WTC11 (cell line): ENCODE measurements around the gene NRSN2.
"Not testable (repeated sequence)": the region's sequence is repeated elsewhere in the genome, so short reads cannot be mapped to it uniquely, and the experiment has no call there.

Experiments used
- ELF4 ChIP-seq: sonication (generic); formaldehyde crosslinking; IDR thresholded peaks from 2 replicates; pipeline ENCODE4 v1.8.1; 2022; ENCODE audit warnings: low read depth, mild to moderate bottlenecking, moderate library complexity, missing genetic modification reagents
- JAZF1 ChIP-seq: fragments of 250-450 bp; sonication (Bioruptor Pico); IDR thresholded peaks from 2 replicates; pipeline ENCODE4 v1.9.0; 2021; ENCODE audit warnings: moderate library complexity, mild to moderate bottlenecking, inconsistent platforms
- NR1H2 ChIP-seq: sonication (generic); formaldehyde crosslinking; IDR thresholded peaks from 2 replicates; pipeline ENCODE4 v1.9.0; 2021; ENCODE audit warnings: mild to moderate bottlenecking, moderate library complexity, missing genetic modification reagents
- RELA ChIP-seq: sonication (generic); formaldehyde crosslinking; IDR thresholded peaks from 2 replicates; pipeline ENCODE4 v1.8.1; 2022; ENCODE audit warnings: missing genetic modification reagents, mild to moderate bottlenecking, borderline replicate concordance
- ZNF121 ChIP-seq: sonication (generic); formaldehyde crosslinking; IDR thresholded peaks from 2 replicates; pipeline ENCODE4 v1.8.0; 2023; ENCODE audit warnings: missing genetic modification reagents
- TF ChIP-seq, protein P1 (sequence below): fragments of 200-600 bp; IDR thresholded peaks from 2 replicates; pipeline ENCODE4 v1.8.0; 2022; ENCODE audit warnings: antibody characterized with exemption
- TF ChIP-seq, protein P2 (sequence below): sonication (generic); formaldehyde crosslinking; IDR thresholded peaks from 2 replicates; pipeline ENCODE4 v1.8.0; 2022; ENCODE audit warnings: mild to moderate bottlenecking, missing genetic modification reagents
- TF ChIP-seq, protein P3 (sequence below): sonication (generic); formaldehyde crosslinking; IDR thresholded peaks from 2 replicates; pipeline ENCODE4 v1.8.1; 2023; ENCODE audit warnings: mild to moderate bottlenecking, missing genetic modification reagents
- TF ChIP-seq, protein P4 (sequence below): sonication (generic); formaldehyde crosslinking; IDR thresholded peaks from 2 replicates; pipeline ENCODE4 v1.8.0; 2022; ENCODE audit warnings: mild to moderate bottlenecking, missing genetic modification reagents
- TF ChIP-seq, protein P5 (sequence below): sonication (generic); formaldehyde crosslinking; IDR thresholded peaks from 2 replicates; pipeline ENCODE4 v1.8.1; 2023; ENCODE audit warnings: mild to moderate bottlenecking, missing genetic modification reagents, borderline replicate concordance
- TF ChIP-seq, protein P6 (sequence below): sonication (generic); formaldehyde crosslinking; IDR thresholded peaks from 2 replicates; pipeline ENCODE4 v1.8.0; 2022; ENCODE audit warnings: missing genetic modification reagents

DNA sequence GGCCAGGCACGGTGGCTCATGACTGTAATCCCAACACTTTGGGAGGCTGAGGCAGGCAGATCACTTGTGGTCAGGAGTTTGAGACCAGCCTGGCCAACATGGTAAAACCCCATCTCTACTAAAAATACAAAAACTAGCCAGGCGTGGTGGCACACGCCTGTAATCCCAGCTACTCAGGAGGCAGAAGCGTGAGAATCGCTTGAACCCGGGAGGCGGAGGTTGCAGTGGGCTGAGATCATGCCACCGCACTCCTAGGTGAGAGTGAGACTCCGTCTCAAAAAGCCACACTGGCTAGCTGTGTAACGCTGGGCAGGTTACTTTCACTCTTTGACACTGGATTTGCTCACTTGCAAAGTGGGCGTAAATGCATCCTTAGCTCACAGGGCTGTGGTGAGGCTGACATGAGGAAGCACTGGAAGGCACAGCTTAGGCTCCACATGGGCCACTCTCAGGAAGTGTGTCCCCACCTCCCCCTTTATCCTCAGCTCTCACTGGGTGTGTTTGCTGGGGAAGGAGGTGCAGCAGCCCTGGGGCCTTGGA lies 25.7 kb downstream of the NRSN2 start:
- TF ChIP-seq, protein P1, sequence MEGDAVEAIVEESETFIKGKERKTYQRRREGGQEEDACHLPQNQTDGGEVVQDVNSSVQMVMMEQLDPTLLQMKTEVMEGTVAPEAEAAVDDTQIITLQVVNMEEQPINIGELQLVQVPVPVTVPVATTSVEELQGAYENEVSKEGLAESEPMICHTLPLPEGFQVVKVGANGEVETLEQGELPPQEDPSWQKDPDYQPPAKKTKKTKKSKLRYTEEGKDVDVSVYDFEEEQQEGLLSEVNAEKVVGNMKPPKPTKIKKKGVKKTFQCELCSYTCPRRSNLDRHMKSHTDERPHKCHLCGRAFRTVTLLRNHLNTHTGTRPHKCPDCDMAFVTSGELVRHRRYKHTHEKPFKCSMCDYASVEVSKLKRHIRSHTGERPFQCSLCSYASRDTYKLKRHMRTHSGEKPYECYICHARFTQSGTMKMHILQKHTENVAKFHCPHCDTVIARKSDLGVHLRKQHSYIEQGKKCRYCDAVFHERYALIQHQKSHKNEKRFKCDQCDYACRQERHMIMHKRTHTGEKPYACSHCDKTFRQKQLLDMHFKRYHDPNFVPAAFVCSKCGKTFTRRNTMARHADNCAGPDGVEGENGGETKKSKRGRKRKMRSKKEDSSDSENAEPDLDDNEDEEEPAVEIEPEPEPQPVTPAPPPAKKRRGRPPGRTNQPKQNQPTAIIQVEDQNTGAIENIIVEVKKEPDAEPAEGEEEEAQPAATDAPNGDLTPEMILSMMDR: not testable (repeated sequence)
- TF ChIP-seq ELF4 (CRISPR knock-in tag); NR1H2; ZNF121 (CRISPR knock-in tag); RELA (CRISPR knock-in tag); JAZF1 (CRISPR knock-in tag): not testable (repeated sequence)
- TF ChIP-seq, protein P2, sequence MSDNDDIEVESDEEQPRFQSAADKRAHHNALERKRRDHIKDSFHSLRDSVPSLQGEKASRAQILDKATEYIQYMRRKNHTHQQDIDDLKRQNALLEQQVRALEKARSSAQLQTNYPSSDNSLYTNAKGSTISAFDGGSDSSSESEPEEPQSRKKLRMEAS (CRISPR knock-in tag): not testable (repeated sequence)
- TF ChIP-seq, protein P3, sequence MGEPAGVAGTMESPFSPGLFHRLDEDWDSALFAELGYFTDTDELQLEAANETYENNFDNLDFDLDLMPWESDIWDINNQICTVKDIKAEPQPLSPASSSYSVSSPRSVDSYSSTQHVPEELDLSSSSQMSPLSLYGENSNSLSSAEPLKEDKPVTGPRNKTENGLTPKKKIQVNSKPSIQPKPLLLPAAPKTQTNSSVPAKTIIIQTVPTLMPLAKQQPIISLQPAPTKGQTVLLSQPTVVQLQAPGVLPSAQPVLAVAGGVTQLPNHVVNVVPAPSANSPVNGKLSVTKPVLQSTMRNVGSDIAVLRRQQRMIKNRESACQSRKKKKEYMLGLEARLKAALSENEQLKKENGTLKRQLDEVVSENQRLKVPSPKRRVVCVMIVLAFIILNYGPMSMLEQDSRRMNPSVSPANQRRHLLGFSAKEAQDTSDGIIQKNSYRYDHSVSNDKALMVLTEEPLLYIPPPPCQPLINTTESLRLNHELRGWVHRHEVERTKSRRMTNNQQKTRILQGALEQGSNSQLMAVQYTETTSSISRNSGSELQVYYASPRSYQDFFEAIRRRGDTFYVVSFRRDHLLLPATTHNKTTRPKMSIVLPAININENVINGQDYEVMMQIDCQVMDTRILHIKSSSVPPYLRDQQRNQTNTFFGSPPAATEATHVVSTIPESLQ (CRISPR knock-in tag): not testable (repeated sequence)
- TF ChIP-seq, protein P4, sequence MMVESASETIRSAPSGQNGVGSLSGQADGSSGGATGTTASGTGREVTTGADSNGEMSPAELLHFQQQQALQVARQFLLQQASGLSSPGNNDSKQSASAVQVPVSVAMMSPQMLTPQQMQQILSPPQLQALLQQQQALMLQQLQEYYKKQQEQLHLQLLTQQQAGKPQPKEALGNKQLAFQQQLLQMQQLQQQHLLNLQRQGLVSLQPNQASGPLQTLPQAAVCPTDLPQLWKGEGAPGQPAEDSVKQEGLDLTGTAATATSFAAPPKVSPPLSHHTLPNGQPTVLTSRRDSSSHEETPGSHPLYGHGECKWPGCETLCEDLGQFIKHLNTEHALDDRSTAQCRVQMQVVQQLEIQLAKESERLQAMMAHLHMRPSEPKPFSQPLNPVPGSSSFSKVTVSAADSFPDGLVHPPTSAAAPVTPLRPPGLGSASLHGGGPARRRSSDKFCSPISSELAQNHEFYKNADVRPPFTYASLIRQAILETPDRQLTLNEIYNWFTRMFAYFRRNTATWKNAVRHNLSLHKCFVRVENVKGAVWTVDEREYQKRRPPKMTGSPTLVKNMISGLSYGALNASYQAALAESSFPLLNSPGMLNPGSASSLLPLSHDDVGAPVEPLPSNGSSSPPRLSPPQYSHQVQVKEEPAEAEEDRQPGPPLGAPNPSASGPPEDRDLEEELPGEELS (CRISPR knock-in tag): not testable (repeated sequence)
- TF ChIP-seq, protein P5, sequence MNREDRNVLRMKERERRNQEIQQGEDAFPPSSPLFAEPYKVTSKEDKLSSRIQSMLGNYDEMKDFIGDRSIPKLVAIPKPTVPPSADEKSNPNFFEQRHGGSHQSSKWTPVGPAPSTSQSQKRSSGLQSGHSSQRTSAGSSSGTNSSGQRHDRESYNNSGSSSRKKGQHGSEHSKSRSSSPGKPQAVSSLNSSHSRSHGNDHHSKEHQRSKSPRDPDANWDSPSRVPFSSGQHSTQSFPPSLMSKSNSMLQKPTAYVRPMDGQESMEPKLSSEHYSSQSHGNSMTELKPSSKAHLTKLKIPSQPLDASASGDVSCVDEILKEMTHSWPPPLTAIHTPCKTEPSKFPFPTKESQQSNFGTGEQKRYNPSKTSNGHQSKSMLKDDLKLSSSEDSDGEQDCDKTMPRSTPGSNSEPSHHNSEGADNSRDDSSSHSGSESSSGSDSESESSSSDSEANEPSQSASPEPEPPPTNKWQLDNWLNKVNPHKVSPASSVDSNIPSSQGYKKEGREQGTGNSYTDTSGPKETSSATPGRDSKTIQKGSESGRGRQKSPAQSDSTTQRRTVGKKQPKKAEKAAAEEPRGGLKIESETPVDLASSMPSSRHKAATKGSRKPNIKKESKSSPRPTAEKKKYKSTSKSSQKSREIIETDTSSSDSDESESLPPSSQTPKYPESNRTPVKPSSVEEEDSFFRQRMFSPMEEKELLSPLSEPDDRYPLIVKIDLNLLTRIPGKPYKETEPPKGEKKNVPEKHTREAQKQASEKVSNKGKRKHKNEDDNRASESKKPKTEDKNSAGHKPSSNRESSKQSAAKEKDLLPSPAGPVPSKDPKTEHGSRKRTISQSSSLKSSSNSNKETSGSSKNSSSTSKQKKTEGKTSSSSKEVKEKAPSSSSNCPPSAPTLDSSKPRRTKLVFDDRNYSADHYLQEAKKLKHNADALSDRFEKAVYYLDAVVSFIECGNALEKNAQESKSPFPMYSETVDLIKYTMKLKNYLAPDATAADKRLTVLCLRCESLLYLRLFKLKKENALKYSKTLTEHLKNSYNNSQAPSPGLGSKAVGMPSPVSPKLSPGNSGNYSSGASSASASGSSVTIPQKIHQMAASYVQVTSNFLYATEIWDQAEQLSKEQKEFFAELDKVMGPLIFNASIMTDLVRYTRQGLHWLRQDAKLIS (CRISPR knock-in tag): not testable (repeated sequence)
- TF ChIP-seq, protein P6, sequence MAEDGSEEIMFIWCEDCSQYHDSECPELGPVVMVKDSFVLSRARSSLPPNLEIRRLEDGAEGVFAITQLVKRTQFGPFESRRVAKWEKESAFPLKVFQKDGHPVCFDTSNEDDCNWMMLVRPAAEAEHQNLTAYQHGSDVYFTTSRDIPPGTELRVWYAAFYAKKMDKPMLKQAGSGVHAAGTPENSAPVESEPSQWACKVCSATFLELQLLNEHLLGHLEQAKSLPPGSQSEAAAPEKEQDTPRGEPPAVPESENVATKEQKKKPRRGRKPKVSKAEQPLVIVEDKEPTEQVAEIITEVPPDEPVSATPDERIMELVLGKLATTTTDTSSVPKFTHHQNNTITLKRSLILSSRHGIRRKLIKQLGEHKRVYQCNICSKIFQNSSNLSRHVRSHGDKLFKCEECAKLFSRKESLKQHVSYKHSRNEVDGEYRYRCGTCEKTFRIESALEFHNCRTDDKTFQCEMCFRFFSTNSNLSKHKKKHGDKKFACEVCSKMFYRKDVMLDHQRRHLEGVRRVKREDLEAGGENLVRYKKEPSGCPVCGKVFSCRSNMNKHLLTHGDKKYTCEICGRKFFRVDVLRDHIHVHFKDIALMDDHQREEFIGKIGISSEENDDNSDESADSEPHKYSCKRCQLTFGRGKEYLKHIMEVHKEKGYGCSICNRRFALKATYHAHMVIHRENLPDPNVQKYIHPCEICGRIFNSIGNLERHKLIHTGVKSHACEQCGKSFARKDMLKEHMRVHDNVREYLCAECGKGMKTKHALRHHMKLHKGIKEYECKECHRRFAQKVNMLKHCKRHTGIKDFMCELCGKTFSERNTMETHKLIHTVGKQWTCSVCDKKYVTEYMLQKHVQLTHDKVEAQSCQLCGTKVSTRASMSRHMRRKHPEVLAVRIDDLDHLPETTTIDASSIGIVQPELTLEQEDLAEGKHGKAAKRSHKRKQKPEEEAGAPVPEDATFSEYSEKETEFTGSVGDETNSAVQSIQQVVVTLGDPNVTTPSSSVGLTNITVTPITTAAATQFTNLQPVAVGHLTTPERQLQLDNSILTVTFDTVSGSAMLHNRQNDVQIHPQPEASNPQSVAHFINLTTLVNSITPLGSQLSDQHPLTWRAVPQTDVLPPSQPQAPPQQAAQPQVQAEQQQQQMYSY: not testable (repeated sequence)
